ENCODE results near the gene OR10J5. TPM values are rescaled to one million over a fixed set of nuclear protein-coding genes. Genes with fewer than 3 reads are reported as not detected.
"Not testable (repeated sequence)": the region's sequence is repeated elsewhere in the genome, so short reads cannot be mapped to it uniquely, and the experiment has no call there.

OR10J5 gene
- total and polyA plus RNA-seq, 2 donors: not detected

GRCh38 chr1:159554696-159555095 lies 18.9 kb upstream of the OR10J5 start:
- H3K9me3 ChIP-seq (ENCODE audit: control insufficient read depth in 2 of 2, insufficient read depth in 1 of 2, low read length in 1 of 2): no peaks in the 10 kb centered on the region
- no peak for DNase-seq (ENCODE audit: low read depth in 6 of 9, low spot score in 9 of 9)
- 79% methylated on average over 1 of the region's 1 CpG for WGBS
- no peaks in the 10 kb centered on the region for H3K4me1 ChIP-seq (ENCODE audit: control insufficient read depth in 2 of 2, insufficient read depth in 2 of 2, low read length in 2 of 2)
- no peak overlapping the region for H3K4me3 ChIP-seq (ENCODE audit: low read length in 2 of 2)
- no peaks in the 10 kb centered on the region for H3K27me3 ChIP-seq (ENCODE audit: control insufficient read depth in 2 of 2, insufficient read depth in 1 of 2, low read length in 1 of 2)
- no peak overlapping the region for H3K27ac ChIP-seq (ENCODE audit: low read depth in 1 of 2, low read length in 1 of 2)
- no peaks in the 10 kb centered on the region for H3K36me3 ChIP-seq (ENCODE audit: control insufficient read depth in 2 of 2, insufficient read depth in 2 of 2, low read length in 1 of 2)

GRCh38 chr1:159554261-159554660 lies 18.5 kb upstream of the OR10J5 start:
- no peak overlapping the region for H3K4me3 ChIP-seq (ENCODE audit: low read length in 2 of 2)
- H3K4me1 ChIP-seq (ENCODE audit: control insufficient read depth in 2 of 2, insufficient read depth in 2 of 2, low read length in 2 of 2): no peaks in the 10 kb centered on the region
- H3K27ac ChIP-seq (ENCODE audit: low read depth in 1 of 2, low read length in 1 of 2): no peak overlapping the region
- no peaks in the 10 kb centered on the region for H3K36me3 ChIP-seq (ENCODE audit: control insufficient read depth in 2 of 2, insufficient read depth in 2 of 2, low read length in 1 of 2)
- WGBS: 66% methylated on average over 3 of the region's 3 CpGs
- no peaks in the 10 kb centered on the region for H3K27me3 ChIP-seq (ENCODE audit: control insufficient read depth in 2 of 2, insufficient read depth in 1 of 2, low read length in 1 of 2)
- no peaks in the 10 kb centered on the region for H3K9me3 ChIP-seq (ENCODE audit: control insufficient read depth in 2 of 2, insufficient read depth in 1 of 2, low read length in 1 of 2)
- no peak for DNase-seq (ENCODE audit: low read depth in 6 of 9, low spot score in 9 of 9)

DNA sequence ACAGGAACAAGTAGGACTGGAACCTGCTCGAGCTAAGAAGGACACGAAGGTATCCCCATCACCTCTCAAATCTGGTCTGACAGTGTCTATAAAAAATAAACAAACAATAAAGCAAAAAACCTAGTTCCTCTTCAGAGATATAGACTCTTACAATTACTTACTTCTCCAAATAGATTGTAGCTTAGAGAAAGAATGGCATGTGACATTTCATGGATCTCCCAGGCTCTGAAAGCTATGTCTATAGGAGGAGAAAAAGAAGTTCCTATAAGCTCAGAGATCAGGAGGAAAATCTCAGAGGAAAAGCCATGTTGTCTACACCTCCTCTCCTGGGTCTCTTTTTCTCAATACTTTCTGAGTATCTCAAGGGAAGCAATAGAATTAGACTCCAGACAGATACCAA lies 12.3 kb upstream of the OR10J5 start:
- no peak overlapping the region for H3K4me3 ChIP-seq (ENCODE audit: low read length in 2 of 2)
- no peak overlapping the region for H3K27ac ChIP-seq (ENCODE audit: low read depth in 1 of 2, low read length in 1 of 2)
- 83% methylated on average over 2 of the region's 2 CpGs for WGBS
- no peaks in the 10 kb centered on the region for H3K4me1 ChIP-seq (ENCODE audit: control insufficient read depth in 2 of 2, insufficient read depth in 2 of 2, low read length in 2 of 2)
- DNase-seq (ENCODE audit: low read depth in 6 of 9, low spot score in 9 of 9): no peak
- no peaks in the 10 kb centered on the region for H3K36me3 ChIP-seq (ENCODE audit: control insufficient read depth in 2 of 2, insufficient read depth in 2 of 2, low read length in 1 of 2)
- H3K27me3 ChIP-seq (ENCODE audit: control insufficient read depth in 2 of 2, insufficient read depth in 1 of 2, low read length in 1 of 2): no peaks in the 10 kb centered on the region
- no peaks in the 10 kb centered on the region for H3K9me3 ChIP-seq (ENCODE audit: control insufficient read depth in 2 of 2, insufficient read depth in 1 of 2, low read length in 1 of 2)

DNA sequence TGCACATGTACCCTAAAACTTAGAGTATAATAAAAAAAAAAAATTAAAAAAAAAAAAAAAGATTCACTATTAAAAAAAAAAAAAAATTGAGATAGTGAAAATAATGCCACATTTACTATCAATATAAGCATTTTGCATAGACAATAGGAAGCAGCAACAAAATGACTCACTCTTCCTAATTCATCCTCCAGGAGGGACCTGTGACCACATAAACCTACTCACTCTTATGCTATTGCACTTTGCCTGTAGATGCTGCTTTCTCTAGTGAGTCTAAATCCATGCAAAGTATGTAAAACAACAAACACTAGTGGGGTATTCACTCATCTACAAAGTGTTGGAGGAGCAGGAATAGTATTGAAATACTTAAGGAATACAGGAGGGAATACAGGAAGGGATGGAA lies 2.9 kb downstream of the OR10J5 start:
- no peak for DNase-seq (ENCODE audit: low read depth in 6 of 9, low spot score in 9 of 9)
- H3K4me3 ChIP-seq (ENCODE audit: low read length in 2 of 2): no peak overlapping the region
- no peaks in the 10 kb centered on the region for H3K9me3 ChIP-seq (ENCODE audit: control insufficient read depth in 2 of 2, insufficient read depth in 1 of 2, low read length in 1 of 2)
- H3K27ac ChIP-seq (ENCODE audit: low read depth in 1 of 2, low read length in 1 of 2): no peak overlapping the region
- H3K4me1 ChIP-seq (ENCODE audit: control insufficient read depth in 2 of 2, insufficient read depth in 2 of 2, low read length in 2 of 2): no peaks in the 10 kb centered on the region
- H3K27me3 ChIP-seq (ENCODE audit: control insufficient read depth in 2 of 2, insufficient read depth in 1 of 2, low read length in 1 of 2): no peaks in the 10 kb centered on the region
- no peaks in the 10 kb centered on the region for H3K36me3 ChIP-seq (ENCODE audit: control insufficient read depth in 2 of 2, insufficient read depth in 2 of 2, low read length in 1 of 2)

- H3K36me3 ChIP-seq (ENCODE audit: control insufficient read depth in 2 of 2, insufficient read depth in 2 of 2, low read length in 1 of 2); H3K27ac ChIP-seq (ENCODE audit: low read depth in 1 of 2, low read length in 1 of 2); H3K9me3 ChIP-seq (ENCODE audit: control insufficient read depth in 2 of 2, insufficient read depth in 1 of 2, low read length in 1 of 2); H3K27me3 ChIP-seq (ENCODE audit: control insufficient read depth in 2 of 2, insufficient read depth in 1 of 2, low read length in 1 of 2); DNase-seq (ENCODE audit: low read depth in 6 of 9, low spot score in 9 of 9); H3K4me3 ChIP-seq (ENCODE audit: low read length in 2 of 2); H3K4me1 ChIP-seq (ENCODE audit: control insufficient read depth in 2 of 2, insufficient read depth in 2 of 2, low read length in 2 of 2): not testable (repeated sequence)
- WGBS: 72% methylated on average over 2 of the region's 2 CpGs
Measured at GRCh38 chr1:159524792-159525191, 11.0 kb downstream of the OR10J5 start.

DNA sequence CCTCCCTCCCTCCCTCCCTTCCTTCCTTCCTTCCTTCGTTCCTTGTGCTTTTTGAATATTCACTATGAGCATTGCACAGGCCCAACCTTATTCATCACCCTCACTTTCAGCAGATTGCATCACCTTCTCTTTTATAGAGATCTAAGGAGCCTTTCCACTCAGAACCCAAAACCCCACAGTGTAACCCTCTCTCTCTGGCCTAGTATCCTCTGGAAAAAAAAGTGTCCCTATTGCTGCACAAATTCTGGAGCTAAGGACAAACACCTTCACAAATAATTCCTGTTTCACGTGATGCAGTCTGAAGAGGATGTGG lies 25.6 kb downstream of the OR10J5 start:
- no peak overlapping the region for H3K27ac ChIP-seq (ENCODE audit: low read depth in 1 of 2, low read length in 1 of 2)
- H3K9me3 ChIP-seq (ENCODE audit: control insufficient read depth in 2 of 2, insufficient read depth in 1 of 2, low read length in 1 of 2): no peaks in the 10 kb centered on the region
- H3K27me3 ChIP-seq (ENCODE audit: control insufficient read depth in 2 of 2, insufficient read depth in 1 of 2, low read length in 1 of 2): no peaks in the 10 kb centered on the region
- H3K4me1 ChIP-seq (ENCODE audit: control insufficient read depth in 2 of 2, insufficient read depth in 2 of 2, low read length in 2 of 2): no peaks in the 10 kb centered on the region
- DNase-seq (ENCODE audit: low read depth in 6 of 9, low spot score in 9 of 9): no peak
- H3K36me3 ChIP-seq (ENCODE audit: control insufficient read depth in 2 of 2, insufficient read depth in 2 of 2, low read length in 1 of 2): no peaks in the 10 kb centered on the region
- no peak overlapping the region for H3K4me3 ChIP-seq (ENCODE audit: low read length in 2 of 2)
- 74% methylated on average over 2 of the region's 2 CpGs for WGBS

DNA sequence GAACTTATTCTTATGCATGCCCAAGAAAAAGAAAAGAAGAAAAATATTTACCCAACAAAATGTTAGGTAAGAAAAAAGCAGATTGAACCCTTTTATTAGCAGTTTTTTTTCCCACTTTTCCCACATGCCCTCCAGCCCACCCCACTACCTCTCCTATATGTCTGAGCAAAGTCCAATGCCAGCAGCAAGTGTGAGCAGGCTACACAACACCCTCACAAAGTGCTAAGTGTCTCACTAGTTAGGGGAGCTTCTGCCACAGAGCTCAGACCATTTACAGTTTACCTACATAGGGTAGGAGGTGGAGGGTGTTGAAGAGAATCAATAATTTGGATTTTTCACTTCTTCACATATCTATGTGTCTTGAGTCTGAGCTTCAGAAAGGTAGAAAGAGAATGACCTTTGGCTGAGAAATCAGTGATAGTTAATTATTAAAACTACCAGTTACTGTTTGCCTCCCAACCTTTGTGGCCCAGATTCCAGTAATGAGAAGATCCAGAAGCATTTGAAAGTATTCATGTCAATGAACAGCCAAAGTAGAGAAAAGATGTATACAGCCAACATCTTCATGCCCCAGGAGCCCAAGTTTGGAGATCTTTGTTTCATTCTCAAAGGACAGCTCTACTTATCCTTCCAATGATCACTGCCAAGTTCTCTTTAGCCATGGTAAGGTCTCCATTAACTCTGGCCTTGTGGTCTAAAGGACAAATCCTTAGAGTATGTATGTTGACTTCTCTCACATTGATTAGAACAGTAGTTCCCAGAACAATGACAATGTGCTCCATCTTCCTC lies 26.2 kb downstream of the OR10J5 start:
- H3K9me3 ChIP-seq (ENCODE audit: control insufficient read depth in 2 of 2, insufficient read depth in 1 of 2, low read length in 1 of 2): no peaks in the 10 kb centered on the region
- H3K4me1 ChIP-seq (ENCODE audit: control insufficient read depth in 2 of 2, insufficient read depth in 2 of 2, low read length in 2 of 2): no peaks in the 10 kb centered on the region
- no peak overlapping the region for H3K4me3 ChIP-seq (ENCODE audit: low read length in 2 of 2)
- no peak overlapping the region for H3K27ac ChIP-seq (ENCODE audit: low read depth in 1 of 2, low read length in 1 of 2)
- no peak for DNase-seq (ENCODE audit: low read depth in 6 of 9, low spot score in 9 of 9)
- no peaks in the 10 kb centered on the region for H3K27me3 ChIP-seq (ENCODE audit: control insufficient read depth in 2 of 2, insufficient read depth in 1 of 2, low read length in 1 of 2)
- H3K36me3 ChIP-seq (ENCODE audit: control insufficient read depth in 2 of 2, insufficient read depth in 2 of 2, low read length in 1 of 2): no peaks in the 10 kb centered on the region

GRCh38 chr1:159508951-159509350 lies 26.9 kb downstream of the OR10J5 start:
- no peaks in the 10 kb centered on the region for H3K27me3 ChIP-seq (ENCODE audit: control insufficient read depth in 2 of 2, insufficient read depth in 1 of 2, low read length in 1 of 2)
- no peak overlapping the region for H3K4me3 ChIP-seq (ENCODE audit: low read length in 2 of 2)
- WGBS: 81% methylated on average over 4 of the region's 4 CpGs
- H3K36me3 ChIP-seq (ENCODE audit: control insufficient read depth in 2 of 2, insufficient read depth in 2 of 2, low read length in 1 of 2): no peaks in the 10 kb centered on the region
- no peak overlapping the region for H3K27ac ChIP-seq (ENCODE audit: low read depth in 1 of 2, low read length in 1 of 2)
- DNase-seq (ENCODE audit: low read depth in 6 of 9, low spot score in 9 of 9): no peak
- no peaks in the 10 kb centered on the region for H3K9me3 ChIP-seq (ENCODE audit: control insufficient read depth in 2 of 2, insufficient read depth in 1 of 2, low read length in 1 of 2)
- no peaks in the 10 kb centered on the region for H3K4me1 ChIP-seq (ENCODE audit: control insufficient read depth in 2 of 2, insufficient read depth in 2 of 2, low read length in 2 of 2)

DNA sequence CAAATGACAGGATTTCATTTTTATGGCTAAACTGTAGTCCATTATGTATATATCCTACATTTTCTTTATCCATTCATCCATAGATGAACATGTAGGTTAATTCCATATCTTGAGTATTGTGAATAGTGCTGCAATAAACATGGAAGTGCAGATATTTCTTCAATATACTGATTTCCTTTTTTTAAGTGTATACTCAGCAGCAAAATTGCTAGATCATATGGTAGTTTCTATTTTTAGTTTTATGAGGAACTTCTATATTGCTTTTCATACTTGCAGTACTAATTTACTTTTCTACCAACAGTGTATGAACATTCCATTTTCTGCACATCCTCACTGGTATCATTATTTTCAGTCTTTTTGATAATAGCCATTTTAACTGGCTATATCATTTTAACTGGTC lies 30.1 kb downstream of the OR10J5 start:
- Histone ChIP-seq H3K27ac (ENCODE audit: low read depth in 1 of 2, low read length in 1 of 2) (no peak overlapping the region), H3K36me3 (ENCODE audit: control insufficient read depth in 2 of 2, insufficient read depth in 2 of 2, low read length in 1 of 2) (no peaks in the 10 kb centered on the region), H3K9me3 (ENCODE audit: control insufficient read depth in 2 of 2, insufficient read depth in 1 of 2, low read length in 1 of 2) (no peaks in the 10 kb centered on the region), H3K4me3 (ENCODE audit: low read length in 2 of 2) (no peak overlapping the region), H3K4me1 (ENCODE audit: control insufficient read depth in 2 of 2, insufficient read depth in 2 of 2, low read length in 2 of 2) (no peaks in the 10 kb centered on the region), H3K27me3 (ENCODE audit: control insufficient read depth in 2 of 2, insufficient read depth in 1 of 2, low read length in 1 of 2) (no peaks in the 10 kb centered on the region)
- DNase-seq (ENCODE audit: low read depth in 6 of 9, low spot score in 9 of 9): no peak

DNA sequence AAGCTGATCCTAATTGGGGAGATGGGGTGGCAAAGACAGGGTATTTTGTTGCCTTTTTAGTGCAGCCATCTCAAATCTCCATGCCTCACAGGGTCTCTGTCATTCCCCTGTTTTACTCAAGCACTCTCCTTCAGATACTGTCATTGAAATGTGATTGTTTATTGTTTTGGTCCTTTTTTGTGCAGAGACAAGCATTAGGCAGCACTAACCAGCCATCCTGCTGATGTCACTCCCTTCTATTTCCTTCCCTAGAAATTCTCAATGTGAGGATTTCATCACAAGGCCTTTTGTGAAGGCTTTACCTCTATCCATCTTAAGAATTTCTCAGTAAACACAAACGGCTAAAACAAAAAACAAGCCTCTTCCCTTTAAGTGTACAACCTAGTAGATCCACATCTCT lies 34.7 kb downstream of the OR10J5 start:
- H3K27me3 ChIP-seq (ENCODE audit: control insufficient read depth in 2 of 2, insufficient read depth in 1 of 2, low read length in 1 of 2): no peaks in the 10 kb centered on the region
- no peaks in the 10 kb centered on the region for H3K4me1 ChIP-seq (ENCODE audit: control insufficient read depth in 2 of 2, insufficient read depth in 2 of 2, low read length in 2 of 2)
- no peaks in the 10 kb centered on the region for H3K36me3 ChIP-seq (ENCODE audit: control insufficient read depth in 2 of 2, insufficient read depth in 2 of 2, low read length in 1 of 2)
- peaks cover 0 to 4% of the 10 kb centered on the region in 2 donors for H3K9me3 ChIP-seq (ENCODE audit: control insufficient read depth in 2 of 2, insufficient read depth in 1 of 2, low read length in 1 of 2)
- H3K4me3 ChIP-seq (ENCODE audit: low read length in 2 of 2): no peak overlapping the region
- 40% methylated on average over 1 of the region's 1 CpG for WGBS
- no peak for DNase-seq (ENCODE audit: low read depth in 6 of 9, low spot score in 9 of 9)
- no peak overlapping the region for H3K27ac ChIP-seq (ENCODE audit: low read depth in 1 of 2, low read length in 1 of 2)
